Astrocyte (in vitro differentiated cells and primary cell): Measurements from ENCODE around the gene MLST8.

Source experiments
- EZH2 ChIP-seq: IDR thresholded peaks from 2 replicates; pipeline ENCODE4 v1.6.1; 2012; ENCODE audit warnings: mild to moderate bottlenecking, low read length, inconsistent platforms; ENCODE audit not compliant: insufficient read depth
- TF ChIP-seq, protein P1 (sequence below): IDR thresholded peaks from 2 replicates; pipeline ENCODE4 v1.5.1; 2011; ENCODE audit warnings: low read depth, mild to moderate bottlenecking, inconsistent platforms, low read length, moderate library complexity; ENCODE audit not compliant: insufficient read depth

DNA sequence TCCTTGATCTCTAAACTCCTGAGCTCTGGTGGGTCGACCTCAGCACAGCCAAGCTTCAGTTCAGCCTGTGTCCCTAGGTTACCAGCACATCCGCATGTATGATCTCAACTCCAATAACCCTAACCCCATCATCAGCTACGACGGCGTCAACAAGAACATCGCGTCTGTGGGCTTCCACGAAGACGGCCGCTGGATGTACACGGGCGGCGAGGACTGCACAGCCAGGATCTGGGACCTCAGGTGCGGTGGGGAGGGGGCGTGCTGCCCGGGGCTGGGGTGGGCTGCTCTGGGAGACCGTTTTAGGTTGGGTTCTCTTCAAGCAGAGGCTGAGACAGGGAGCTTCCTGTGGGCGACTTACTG, 1.1 kb downstream of the MLST8 start:
- TF ChIP-seq, protein P1, sequence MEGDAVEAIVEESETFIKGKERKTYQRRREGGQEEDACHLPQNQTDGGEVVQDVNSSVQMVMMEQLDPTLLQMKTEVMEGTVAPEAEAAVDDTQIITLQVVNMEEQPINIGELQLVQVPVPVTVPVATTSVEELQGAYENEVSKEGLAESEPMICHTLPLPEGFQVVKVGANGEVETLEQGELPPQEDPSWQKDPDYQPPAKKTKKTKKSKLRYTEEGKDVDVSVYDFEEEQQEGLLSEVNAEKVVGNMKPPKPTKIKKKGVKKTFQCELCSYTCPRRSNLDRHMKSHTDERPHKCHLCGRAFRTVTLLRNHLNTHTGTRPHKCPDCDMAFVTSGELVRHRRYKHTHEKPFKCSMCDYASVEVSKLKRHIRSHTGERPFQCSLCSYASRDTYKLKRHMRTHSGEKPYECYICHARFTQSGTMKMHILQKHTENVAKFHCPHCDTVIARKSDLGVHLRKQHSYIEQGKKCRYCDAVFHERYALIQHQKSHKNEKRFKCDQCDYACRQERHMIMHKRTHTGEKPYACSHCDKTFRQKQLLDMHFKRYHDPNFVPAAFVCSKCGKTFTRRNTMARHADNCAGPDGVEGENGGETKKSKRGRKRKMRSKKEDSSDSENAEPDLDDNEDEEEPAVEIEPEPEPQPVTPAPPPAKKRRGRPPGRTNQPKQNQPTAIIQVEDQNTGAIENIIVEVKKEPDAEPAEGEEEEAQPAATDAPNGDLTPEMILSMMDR, result no peak
- TF ChIP-seq EZH2, result no peak
